ENCODE measurements around the gene PUS3. TPM values are rescaled to one million over a fixed set of nuclear protein-coding genes. Genes with fewer than 3 reads are reported as not detected.
A peak's percentile ranks its signal among the peaks of the same experiment; 100 is the strongest.

The PUS3 gene
- total RNA-seq, 1 donor, result 11.7 TPM

GRCh38 chr11:125945011-125945796 lies 42.2 kb upstream of the PUS3 start:
- no peak for TF ChIP-seq CTCF (IDR thresholded peaks at IDR 0.05; ENCODE audit: insufficient read depth, low read length)
- H3K4me3 ChIP-seq (ENCODE audit: low read depth, low read length), result no peak overlapping the region
- DNase-seq (ENCODE audit: low read depth), result no peak

GRCh38 chr11:125944350-125945010 lies 41.5 kb upstream of the PUS3 start:
- H3K4me3 ChIP-seq (ENCODE audit: low read depth, low read length), result no peak overlapping the region
- DNase-seq (ENCODE audit: low read depth), result no peak
- no peak for TF ChIP-seq CTCF (IDR thresholded peaks at IDR 0.05; ENCODE audit: insufficient read depth, low read length)

DNA sequence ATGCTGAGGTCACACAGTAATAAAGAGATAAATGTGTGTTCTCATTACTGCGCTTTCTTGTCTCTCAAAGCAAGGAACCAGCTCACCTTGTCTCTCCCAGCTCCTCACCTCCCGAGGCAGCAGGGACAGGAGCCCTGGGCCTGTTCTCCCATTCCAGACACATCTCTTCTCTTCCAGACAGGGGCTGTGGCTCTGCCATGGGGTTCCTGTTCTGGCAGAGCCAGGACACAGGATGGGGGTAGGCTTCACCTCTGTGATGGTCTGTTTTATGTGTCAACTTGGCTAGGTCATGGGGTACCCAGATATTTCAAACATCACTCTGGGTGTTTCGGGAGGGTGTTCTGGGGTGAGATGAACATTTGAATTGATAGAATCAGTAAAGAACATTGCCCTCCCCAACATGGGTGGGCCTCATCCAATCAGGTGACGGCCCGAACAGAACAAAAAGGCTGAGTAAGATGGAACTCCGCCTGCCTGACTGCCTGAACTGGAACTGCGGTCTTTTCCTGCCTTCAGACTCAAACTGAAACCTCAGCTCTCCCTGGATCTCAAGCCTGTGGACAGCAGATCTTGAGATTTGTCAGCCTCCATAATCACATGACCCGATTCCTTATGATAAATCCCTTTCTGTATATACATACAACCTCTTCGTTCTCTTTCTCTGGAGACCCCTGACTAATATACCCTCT lies 40.8 kb upstream of the PUS3 start:
- no peak for TF ChIP-seq CTCF (IDR thresholded peaks at IDR 0.05; ENCODE audit: insufficient read depth, low read length)
- DNase-seq (ENCODE audit: low read depth), result no peak

DNA sequence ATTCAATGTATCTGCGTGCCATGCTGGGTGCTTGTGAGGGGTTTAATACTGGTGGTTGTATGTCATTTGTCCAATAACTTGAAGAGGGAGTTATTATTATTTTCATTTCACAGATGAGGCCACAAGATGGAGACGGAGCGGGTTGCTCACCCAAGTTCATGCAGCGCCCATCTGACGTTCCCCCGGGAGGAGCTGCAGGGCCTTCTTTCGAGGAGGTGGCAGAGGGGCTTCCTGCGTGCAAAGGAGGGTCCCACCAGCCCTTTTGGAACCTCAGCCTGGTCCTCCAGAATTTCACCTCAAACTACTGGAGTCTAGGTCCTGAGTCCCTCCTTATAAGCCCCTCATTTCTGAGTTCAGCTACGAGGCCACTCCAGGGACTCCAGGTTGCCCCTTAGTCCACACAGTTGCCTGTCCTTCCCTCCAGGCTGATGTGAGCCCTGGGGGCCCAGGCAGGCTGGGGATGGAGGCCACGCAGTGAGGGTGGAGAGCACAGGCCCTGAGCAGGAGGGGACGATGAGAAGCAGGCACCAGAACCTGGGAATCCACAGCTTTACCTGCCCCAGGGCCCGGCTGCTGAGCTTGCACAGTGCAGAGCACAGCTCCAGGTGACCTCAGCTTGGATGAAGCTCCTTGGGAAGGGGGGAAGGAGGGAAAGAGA lies 39.9 kb upstream of the PUS3 start:
- TF ChIP-seq CTCF (IDR thresholded peaks at IDR 0.05; ENCODE audit: insufficient read depth, low read length), result no peak
- DNase-seq (ENCODE audit: low read depth), result no peak
- no peak overlapping the region for H3K4me3 ChIP-seq (ENCODE audit: low read depth, low read length)

More for the DNA sequence above, 40.8 kb upstream of the PUS3 start:
- no peak overlapping the region for H3K4me3 ChIP-seq (ENCODE audit: low read depth, low read length)

- peak; percentile 37 for DNase-seq (ENCODE audit: low read depth)
- TF ChIP-seq CTCF (IDR thresholded peaks at IDR 0.05; ENCODE audit: insufficient read depth, low read length), result peak; percentile 77
- no peak overlapping the region for H3K4me3 ChIP-seq (ENCODE audit: low read depth, low read length)
Observed at GRCh38 chr11:125941619-125942611, 38.9 kb upstream of the PUS3 start.
